K562 (cell line): ENCODE results near the gene ADAMTS10. TPM values are rescaled to one million over a fixed set of nuclear protein-coding genes. Genes with fewer than 3 reads are reported as not detected.

Source experiments
- ATAC-seq: fragments of 200-7000 bp; cut with Tn5 transposase; 3 replicates; pipeline ENCODE4 v1.9.1; 2020; ENCODE audit warnings: moderate library complexity
- BruUV-seq: library from RNA; stranded (reverse); fragments of 400-500 nt; replicated peaks from 2 replicates; lab custom pipeline; 2021; lab: Mats Ljungman, UMichigan
- CTCF ChIA-PET: fragments of 300-600 bp; formaldehyde crosslinking; extraction: SDS; loops from one replicate; lab custom pipeline; 2021; ENCODE audit warnings: low intra/inter-chr PET ratio; lab: Yijun Ruan, JAX
- POLR2A ChIA-PET: fragments of 300-600, 350-650 bp; sonication (Branson Sonifier 250); formaldehyde crosslinking; extraction: SDS; loops from one replicate; lab custom pipeline; 2021; ENCODE audit warnings: antibody characterized with exemption, inconsistent platforms; lab: Yijun Ruan, JAX
- DNase-seq, 4 experiments: peaks; one replicate each; pipeline versions ENCODE4 v3.0.0 to v3.0.0-alpha.2; 2011 to 2018; ENCODE audit warnings: low spot score in 3 of 4, mixed read lengths in 3 of 4; ENCODE audit errors: extremely low read depth in 1 of 4
- FAIRE-seq: peaks from 2 replicates; lab custom pipeline; 2011; peaks lifted over from hg19 to GRCh38; lab: Jason Lieb, UNC
- H2AFZ ChIP-seq: 2 replicates; pipeline ENCODE4 v1.6.0; 2011; ENCODE audit warnings: low read depth, low read length, control low read depth, inconsistent platforms
- H3K27ac ChIP-seq: fragments of 200-600 bp; 3 replicates; pipeline ENCODE4 v1.8.0; 2011; ENCODE audit warnings: low read depth, mild to moderate bottlenecking, control low read depth, inconsistent platforms, low read length, moderate library complexity, mixed read lengths; ENCODE audit errors: extremely low read depth
- H3K27me3 ChIP-seq, 2 experiments: fragments of 300-600 bp in 1 of 2; 2 replicates in 1 of 2; 3 replicates in 1 of 2; pipeline versions ENCODE4 v1.6.0 to v1.8.0; 2011; ENCODE audit warnings: inconsistent platforms in 2 of 2, low read length in 2 of 2, mild to moderate bottlenecking in 1 of 2, mixed read lengths in 1 of 2, moderate library complexity in 1 of 2; ENCODE audit not compliant: control insufficient read depth in 2 of 2, insufficient read depth in 2 of 2
- H3K36me3 ChIP-seq: fragments of 300-600 bp; 3 replicates; pipeline ENCODE4 v1.8.0; 2011; ENCODE audit warnings: mild to moderate bottlenecking, low read length, inconsistent platforms; ENCODE audit not compliant: control insufficient read depth, insufficient read depth
- H3K4me1 ChIP-seq, 2 experiments: fragments of 200-600 bp in 1 of 2; replicated peaks in 1 of 2; 2 replicates in 1 of 2; 3 replicates in 1 of 2; pipeline versions ENCODE4 v1.5.1 to v1.8.0; 2011; ENCODE audit warnings: inconsistent platforms in 2 of 2, low read length in 2 of 2, mild to moderate bottlenecking in 1 of 2, mixed read lengths in 1 of 2, moderate library complexity in 1 of 2; ENCODE audit not compliant: control insufficient read depth in 2 of 2, insufficient read depth in 2 of 2
- H3K4me2 ChIP-seq: 2 replicates; pipeline ENCODE4 v1.6.1; 2011; ENCODE audit warnings: low read length, control low read depth, inconsistent platforms, mixed read lengths; ENCODE audit not compliant: insufficient read depth
- H3K4me3 ChIP-seq: fragments of 200-600 bp; sonication (generic), shearing (Covaris generic); 2 replicates; pipeline ENCODE4 v1.5.1; 2016; ENCODE audit warnings: control low read depth, inconsistent platforms
- H3K79me2 ChIP-seq: fragments of 200-600 bp; 3 replicates; pipeline ENCODE4 v1.8.0; 2011; ENCODE audit warnings: low read length, inconsistent platforms; ENCODE audit not compliant: control insufficient read depth, insufficient read depth
- H3K9ac ChIP-seq, 2 experiments: 2 replicates each; pipeline versions ENCODE4 v1.6.0 to v1.6.1; 2011; ENCODE audit warnings: low read depth in 2 of 2, low read length in 2 of 2, control low read depth in 1 of 2, inconsistent platforms in 1 of 2, mild to moderate bottlenecking in 1 of 2, mixed read lengths in 1 of 2; ENCODE audit not compliant: insufficient read depth in 1 of 2
- H3K9me1 ChIP-seq: one replicate; pipeline ENCODE4 v1.6.0; 2011; ENCODE audit warnings: inconsistent platforms, mild to moderate bottlenecking, low read length, moderate library complexity; ENCODE audit not compliant: control insufficient read depth, insufficient read depth
- H3K9me3 ChIP-seq: replicated peaks from 2 replicates; pipeline ENCODE4 v1.5.1; 2011; ENCODE audit warnings: low read depth, low read length, inconsistent platforms; ENCODE audit not compliant: control insufficient read depth, insufficient read depth
- H4K20me1 ChIP-seq: replicated peaks from 2 replicates; pipeline ENCODE4 v1.6.1; 2011; ENCODE audit warnings: low read length, inconsistent platforms, mixed read lengths; ENCODE audit not compliant: control insufficient read depth, insufficient read depth
- CBX3 ChIP-seq, 2 experiments: IDR thresholded peaks; 1 replicate in 1 of 2; 2 replicates in 1 of 2; pipeline ENCODE4 v1.6.1; 2012; ENCODE audit warnings: inconsistent platforms in 2 of 2, low read length in 2 of 2, borderline replicate concordance in 1 of 2, control low read depth in 1 of 2
- MYBL2 ChIP-seq, 2 experiments: fragments of 450-650 bp in 1 of 2; sonication (generic) in 1 of 2; formaldehyde crosslinking in 1 of 2; IDR thresholded peaks; 2 replicates each; pipeline versions ENCODE4 v1.6.1 to v1.8.1; 2017 to 2022; ENCODE audit warnings: borderline replicate concordance in 1 of 2, inconsistent platforms in 1 of 2, low read depth in 1 of 2, mild to moderate bottlenecking in 1 of 2, missing genetic modification reagents in 1 of 2, moderate library complexity in 1 of 2
- NFXL1 ChIP-seq: fragments of 450-650 bp; formaldehyde crosslinking; IDR thresholded peaks from 2 replicates; pipeline ENCODE4 v1.4.0; 2021; ENCODE audit warnings: mild to moderate bottlenecking
- NKRF ChIP-seq: fragments of 450-650 bp; IDR thresholded peaks from 2 replicates; pipeline ENCODE4 v1.6.1; 2016; ENCODE audit warnings: borderline replicate concordance
- PML ChIP-seq: IDR thresholded peaks from 2 replicates; pipeline ENCODE4 v1.6.1; 2012; ENCODE audit warnings: low read length, inconsistent platforms
- RFX5 ChIP-seq: IDR thresholded peaks from 2 replicates; pipeline ENCODE4 v1.6.1; 2011; ENCODE audit warnings: low read depth, mild to moderate bottlenecking, improper control_type of control experiment, low read length
- SREBF1 ChIP-seq: fragments of 150-350 bp; IDR thresholded peaks from 2 replicates; pipeline ENCODE4 v1.6.1; 2014; ENCODE audit warnings: antibody characterized with exemption, low read depth, low read length, borderline replicate concordance
- ZNF133 ChIP-seq: fragments of 250-450 bp; sonication (Bioruptor Pico); IDR thresholded peaks from 2 replicates; pipeline ENCODE4 v1.4.0; 2020; ENCODE audit warnings: mild to moderate bottlenecking
- ZNF280A ChIP-seq: fragments of 450-650 bp; IDR thresholded peaks from 2 replicates; pipeline ENCODE4 v1.6.1; 2018; ENCODE audit warnings: mild to moderate bottlenecking, low read depth; ENCODE audit not compliant: partially characterized antibody
- ZNF324 ChIP-seq: fragments of 250-450 bp; sonication (Bioruptor Pico); IDR thresholded peaks from 2 replicates; pipeline ENCODE4 v1.4.0; 2020; ENCODE audit warnings: mild to moderate bottlenecking
- WGBS: fragments of 100-300 bp; shearing (Covaris generic); methylation state at CpG from one replicate; pipeline ENCODE4 v1.1.6; 2016; ENCODE audit warnings: low coverage, mixed read lengths; ENCODE audit not compliant: insufficient coverage; ENCODE audit errors: missing lambda C conversion rate; 5-methylcytosine and 5-hydroxymethylcytosine counted together
- in situ Hi-C: fragments of 300-500 bp; cut with MboI; formaldehyde crosslinking; loops from 4 replicates; pipeline ENCODE4 v1.15.0; 2018; ENCODE audit warnings: inconsistent platforms, mixed read lengths
- intact Hi-C: fragments of 100-400 bp; cut with micrococcal nuclease; formaldehyde crosslinking; loops from 2 replicates; pipeline ENCODE4 v1.14.2; 2022
- polyA plus RNA-seq, 8 experiments: library from polyadenylated mRNA; depleted of rRNA in 4 of 8; stranded (reverse) in 5 of 8; unstranded in 3 of 8; fragments of >200 nt; fragmentation: Nextera tagmentation in 2 of 8; fragmentation: Illumina TruSeq in 1 of 8; extraction: Ambion mirVana in 2 of 8; extraction: Trizol in 1 of 8; gene quantifications; 2 replicates each; pipeline versions ENCODE4 v1.2.1 to v1.2.3, GENCODE V29; 2011 to 2014; ENCODE audit warnings: inconsistent platforms in 1 of 8, missing spikeins in 1 of 8
- total RNA-seq, 7 experiments: library from RNA; depleted of rRNA in 6 of 7; stranded (reverse); fragments of >200 nt in 6 of 7; fragmentation: Illumina TruSeq in 2 of 7; extraction: Trizol in 2 of 7; gene quantifications; 2 replicates each; pipeline versions ENCODE4 v1.2.1 to v1.2.3, GENCODE V29; 2011 to 2021; ENCODE audit warnings: low replicate concordance in 1 of 7

ADAMTS10 gene
- total and polyA plus RNA-seq, 9 of the 15 experiments (the other 6 are each of a cell fraction or from before 2014, with no cell fraction given), result 0.33 to 1.8 (median 0.57) TPM; not detected in 4

GRCh38 chr19:8593931-8594330, 16.6 kb downstream of the ADAMTS10 start:
- BruUV-seq, result no TSS peak
- H4K20me1 ChIP-seq, result peaks cover 5% of the 10 kb centered on the region; the same call in 1 of the 2 replicates
- no peaks in the 10 kb centered on the region for H3K79me2 ChIP-seq
- H3K27me3 ChIP-seq, result peaks cover 15 to 39% of the 10 kb centered on the region in 2 experiments; a peak in 4 of 5 replicates
- H3K4me3 ChIP-seq, result no peak overlapping the region
- no peak overlapping the region for H2AFZ ChIP-seq
- TF ChIP-seq CBX3 (IDR thresholded peaks at IDR 0.05; ENCODE audit: borderline replicate concordance in 1 of 2, low read length in 2 of 2), result peak in 1 of 2 experiments; percentile 60; a peak in 1 of 3 replicates
- no peak for TF ChIP-seq PML
- H3K4me2 ChIP-seq, result no peak overlapping the region
- POLR2A ChIA-PET, result no interaction called here
- in situ Hi-C loops (no loop called here), intact Hi-C loops (no loop called here)
- DNase-seq (no peak), ATAC-seq (no peak), FAIRE-seq (no peak)
- H3K4me1 ChIP-seq, result peaks cover 6 to 28% of the 10 kb centered on the region in 2 experiments; a peak in 4 of 5 replicates
- WGBS, result 4% methylated on average over 2 of the region's 2 CpGs
- no peaks in the 10 kb centered on the region for H3K36me3 ChIP-seq
- peaks cover 3% of the 10 kb centered on the region; the same call in 1 of the 2 replicates for H3K9me3 ChIP-seq
- H3K9me1 ChIP-seq, result no peaks in the 10 kb centered on the region
- no peak overlapping the region for H3K27ac ChIP-seq
- no peak overlapping the region for H3K9ac ChIP-seq
- CTCF ChIA-PET, result no interaction called here

- H3K27me3 ChIP-seq, result peaks cover 16 to 38% of the 10 kb centered on the region in 2 experiments; a peak in 4 of 5 replicates
- H3K4me2 ChIP-seq, result peak overlapping the region; percentile 74
- 0 out of 2 replicates have a peak overlapping the region, but pooled peaks have one; percentile 1 for H3K4me3 ChIP-seq
- no peak overlapping the region for H3K27ac ChIP-seq
- no peaks in the 10 kb centered on the region for H3K9me1 ChIP-seq
- ChIA-PET POLR2A (interaction anchor here (1.0 kb wide), 1 partner anchor 10 kb away, joined by 3 read pairs; no protein-coding TSS in a partner anchor), CTCF (no interaction called here)
- intact Hi-C loops, result no loop called here
- H3K79me2 ChIP-seq, result no peaks in the 10 kb centered on the region
- peak; percentile 98 for FAIRE-seq
- in situ Hi-C loops, result no loop called here
- H3K36me3 ChIP-seq, result no peaks in the 10 kb centered on the region
- peak overlapping the region; percentile 79 for H2AFZ ChIP-seq
- peak; percentile 97 for ATAC-seq
- H3K9ac ChIP-seq, result peak overlapping the region in 1 of 2 experiments; percentile 82; a peak in 2 of 4 replicates
- peak; percentile 92 to 99 (median 97) for DNase-seq
- BruUV-seq, result no TSS peak
- peaks cover 5% of the 10 kb centered on the region; the same call in 1 of the 2 replicates for H4K20me1 ChIP-seq
- 18% methylated on average over 55 of the region's 55 CpGs for WGBS
- H3K4me1 ChIP-seq, result peaks cover 6 to 28% of the 10 kb centered on the region in 2 experiments; a peak in 4 of 5 replicates
- peaks cover 3% of the 10 kb centered on the region; the same call in 1 of the 2 replicates for H3K9me3 ChIP-seq
- no peak for TF ChIP-seq NKRF
- TF ChIP-seq NFXL1 (CRISPR knock-in tag), result no peak
- TF ChIP-seq ZNF133, result no peak
- TF ChIP-seq SREBF1, result no peak
- TF ChIP-seq RFX5, result no peak
- TF ChIP-seq ZNF280A, result no peak
- no peak for TF ChIP-seq MYBL2 (IDR thresholded peaks at IDR 0.05; ENCODE audit: low read depth)
- no peak for TF ChIP-seq MYBL2 (CRISPR knock-in tag; IDR thresholded peaks at IDR 0.05; ENCODE audit: borderline replicate concordance)
- no peak for TF ChIP-seq ZNF324
Observed at GRCh38 chr19:8592231-8593009, 18.1 kb downstream of the ADAMTS10 start.
